ENCODE data around the gene RGS11. TPM values are rescaled to one million over a fixed set of nuclear protein-coding genes. Genes with fewer than 3 reads are reported as not detected.

RGS11 gene
- total and polyA plus RNA-seq, 9 of the 15 experiments (the other 6 are each of a cell fraction or from before 2014, with no cell fraction given) = not detected

GRCh38 chr16:303760-304505, 28.2 kb upstream of the RGS11 start:
- DNase-seq (ENCODE audit: extremely low read depth in 1 of 4, low spot score in 3 of 4) = peak in 1 of 4 experiments; percentile 14
- in situ Hi-C loops (cut with MboI) = no loop called here
- Histone ChIP-seq H3K36me3 (ENCODE audit: control insufficient read depth, insufficient read depth, low read length) (peaks cover 61% of the 10 kb centered on the region; the same call in 2 of the 3 replicates), H3K27ac (ENCODE audit: extremely low read depth, low read depth, low read length) (no peak overlapping the region), H3K9me1 (ENCODE audit: control insufficient read depth, insufficient read depth, low read length) (no peaks in the 10 kb centered on the region), H3K4me2 (ENCODE audit: insufficient read depth, low read length) (no peak overlapping the region), H2AFZ (ENCODE audit: low read depth, low read length) (no peak overlapping the region), H3K27me3 (ENCODE audit: control insufficient read depth in 2 of 2, insufficient read depth in 2 of 2, low read length in 2 of 2) (no peaks in the 10 kb centered on the region), H3K9me3 (replicated peaks; ENCODE audit: control insufficient read depth, insufficient read depth, low read depth, low read length) (no peaks in the 10 kb centered on the region), H3K4me1 (replicated peaks in 1 of 2; ENCODE audit: control insufficient read depth in 2 of 2, insufficient read depth in 2 of 2, low read length in 2 of 2) (peaks cover 0 to 18% of the 10 kb centered on the region in 2 experiments; a peak in 1 of 5 replicates), H4K20me1 (replicated peaks; ENCODE audit: control insufficient read depth, insufficient read depth, low read length) (no peaks in the 10 kb centered on the region; the same call in 1 of the 2 replicates), H3K4me3 (no peak overlapping the region), H3K79me2 (ENCODE audit: control insufficient read depth, insufficient read depth, low read length) (peaks cover 5% of the 10 kb centered on the region), H3K9ac (ENCODE audit: insufficient read depth in 1 of 2, low read depth in 2 of 2, low read length in 2 of 2) (peak overlapping the region in 1 of 2 experiments; percentile 26; a peak in 1 of 4 replicates)
- no peak for FAIRE-seq
- ATAC-seq = peak; percentile 56
- ChIA-PET POLR2A (no interaction called here), CTCF (ENCODE audit: low intra/inter-chr PET ratio) (no interaction called here)
- intact Hi-C loops (cut with micrococcal nuclease) = no loop called here
- 96% methylated on average over 31 of the region's 43 CpGs for WGBS (ENCODE audit: insufficient coverage, low coverage, missing lambda C conversion rate)
- BruUV-seq (replicated peaks) = no TSS peak
- no peak for TF ChIP-seq SRF (CRISPR knock-in tag; IDR thresholded peaks at IDR 0.05)
- no peak for TF ChIP-seq KLF1 (tag; IDR thresholded peaks at IDR 0.05)
- peak; percentile 37; the same call in 1 of the 2 replicates for TF ChIP-seq POLR2G (IDR thresholded peaks at IDR 0.05; ENCODE audit: low read depth, low read length)
- TF ChIP-seq PPARD (CRISPR knock-in tag; IDR thresholded peaks at IDR 0.05) = no peak
- no peak for TF ChIP-seq POLR2B (IDR thresholded peaks at IDR 0.05; ENCODE audit: low read depth, partially characterized antibody)
- TF ChIP-seq DLX4 (CRISPR knock-in tag; IDR thresholded peaks at IDR 0.05) = no peak
- peak; percentile 96 for TF ChIP-seq ZBTB33 (CRISPR knock-in tag; IDR thresholded peaks at IDR 0.05)
- TF ChIP-seq TCF7L2 (IDR thresholded peaks at IDR 0.05; ENCODE audit: low read depth, low read length) = no peak
- no peak for TF ChIP-seq ZNF717 (CRISPR knock-in tag; IDR thresholded peaks at IDR 0.05)
- peak; percentile 30 for TF ChIP-seq RBM22 (IDR thresholded peaks at IDR 0.05; ENCODE audit: low read depth, low read length, poor library complexity, severe bottlenecking)
- no peak for TF ChIP-seq TBL1XR1 (IDR thresholded peaks at IDR 0.05; ENCODE audit: low read length in 2 of 2)
- no peak for TF ChIP-seq KAT8 (IDR thresholded peaks at IDR 0.05; ENCODE audit: low read depth)
- TF ChIP-seq SP1 (CRISPR knock-in tag; IDR thresholded peaks at IDR 0.05) = no peak
- TF ChIP-seq CUX1 (CRISPR knock-in tag; IDR thresholded peaks at IDR 0.05) = no peak
